Dermis microvascular lymphatic vessel endothelial cell (primary cell): ENCODE results near the gene ZNF600. TPM values are rescaled to one million over a fixed set of nuclear protein-coding genes. Genes with fewer than 3 reads are reported as not detected.
"Not testable (repeated sequence)": the region's sequence is repeated elsewhere in the genome, so short reads cannot be mapped to it uniquely, and the experiment has no call there.

Source experiments
- DNase-seq, 2 donors: peaks; one replicate each; pipeline versions ENCODE4 v3.0.0 to v3.0.0-alpha.2; 2010; ENCODE audit warnings: low read depth in 2 of 2
- total RNA-seq: library from RNA; depleted of rRNA; stranded (reverse); fragments of >200 nt; gene quantifications from 2 replicates; pipeline ENCODE4 v1.2.1, GENCODE V29; 2014

ZNF600 gene
- total RNA-seq = 3.3 and 3.9 TPM in 2 replicates

DNA sequence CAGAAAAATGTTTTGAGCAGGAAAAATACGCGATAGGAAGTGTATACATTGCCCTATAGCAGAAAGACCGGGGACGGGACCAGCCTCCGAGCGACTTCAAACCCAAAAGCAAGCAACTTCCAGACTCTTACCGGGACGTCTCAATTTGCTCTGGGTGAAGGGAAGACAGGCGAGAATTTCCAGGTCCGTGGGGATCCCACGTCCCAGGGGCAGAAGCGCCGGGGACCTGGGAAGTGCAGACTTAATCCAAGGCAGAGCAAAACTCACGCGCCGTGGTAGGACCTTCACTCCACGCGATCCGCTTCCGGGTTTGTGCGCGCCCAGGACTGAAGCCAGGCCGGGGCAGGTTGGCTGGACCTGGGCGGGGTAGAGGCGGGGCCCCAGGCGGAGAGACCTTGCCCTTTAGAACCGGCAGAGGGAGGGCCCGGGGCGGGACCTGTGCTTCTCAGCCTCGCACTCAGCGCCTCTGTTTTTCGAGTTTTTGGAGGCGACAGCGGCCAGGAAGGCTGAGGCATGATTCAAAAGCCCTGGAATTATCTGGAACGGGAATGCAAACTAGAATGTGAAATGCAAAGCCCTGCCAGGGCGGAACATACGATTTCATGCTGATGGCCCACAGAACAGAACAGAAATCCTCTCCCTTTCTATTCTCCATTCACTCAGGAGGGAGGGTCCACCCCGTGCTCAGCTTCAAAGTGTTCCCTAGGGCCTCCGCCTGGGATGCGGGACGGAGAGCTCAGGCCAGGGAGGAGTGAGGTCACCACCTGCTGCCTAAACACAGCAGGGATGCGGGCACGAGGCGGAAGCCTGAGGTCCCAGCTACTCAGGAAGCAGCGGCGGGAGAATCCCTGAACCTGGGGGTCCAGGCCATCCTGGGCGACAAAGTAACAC lies at the start of gene ZNF600:
Gene ZNF600 (minus strand): TSS at position 328 of the 891 bp plus-strand sequence. CDS start 7,903 bp downstream, outside the sequence.
- DNase-seq = peak; percentile 36 to 62

DNA sequence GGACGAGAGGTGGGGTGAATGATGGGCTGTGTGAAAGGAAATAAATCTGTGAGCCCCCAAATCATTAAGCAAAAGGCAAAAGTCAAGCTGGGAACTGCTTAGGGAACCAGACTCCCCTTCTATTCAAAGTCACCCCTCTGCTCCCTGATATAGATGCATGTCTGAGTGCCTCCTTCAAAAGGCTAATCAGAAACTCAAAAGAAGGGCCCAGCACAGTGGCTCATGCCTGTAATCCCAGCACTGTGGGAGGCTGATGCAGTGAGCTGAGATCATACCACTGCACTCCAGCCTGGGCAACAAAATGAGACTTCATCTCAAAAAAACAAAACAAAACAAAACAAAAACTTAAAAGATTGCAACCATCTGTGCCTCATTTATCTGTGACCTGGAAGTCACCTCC lies 47.7 kb upstream of the ZNF600 start:
- not testable (repeated sequence) for DNase-seq

DNA sequence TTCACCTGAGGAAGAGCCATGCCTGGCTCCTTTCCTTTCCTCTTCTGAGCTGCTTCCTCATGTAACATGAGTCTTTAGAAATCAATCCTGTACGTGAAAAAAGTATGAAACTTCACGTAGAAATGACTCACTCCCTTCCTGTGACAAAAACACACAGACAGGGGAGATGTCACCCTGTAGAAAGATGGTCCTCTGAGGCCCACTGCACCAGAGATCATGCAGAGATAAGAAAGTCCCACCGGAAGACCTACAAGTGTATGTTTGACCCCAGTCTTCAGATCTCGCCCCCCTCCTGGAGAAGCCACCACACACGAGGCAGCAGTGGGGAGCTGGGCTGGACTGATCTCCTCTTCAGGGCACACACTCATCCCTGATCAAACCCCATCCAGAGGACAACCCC lies 47.0 kb upstream of the ZNF600 start:
- not testable (repeated sequence) for DNase-seq

DNA sequence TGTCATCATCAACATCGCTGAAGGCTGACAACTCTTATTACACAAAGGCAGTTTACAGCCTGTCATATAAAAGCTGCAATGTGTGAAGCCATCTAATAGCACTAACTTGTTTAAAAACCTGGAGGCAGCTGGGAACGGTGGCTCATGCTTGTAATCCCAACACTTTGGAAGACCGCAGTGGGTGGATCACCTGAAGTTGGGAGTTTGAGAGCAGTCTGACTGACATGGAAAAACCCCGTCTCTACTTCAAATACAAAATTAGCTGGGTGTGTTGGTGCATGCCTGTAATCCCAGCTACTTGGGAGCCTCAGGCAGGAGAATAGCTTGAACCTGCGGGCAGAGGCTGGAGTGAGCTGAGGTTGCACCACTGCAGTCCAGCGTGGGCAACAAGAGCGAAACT lies 43.3 kb upstream of the ZNF600 start:
- not testable (repeated sequence) for DNase-seq

DNA sequence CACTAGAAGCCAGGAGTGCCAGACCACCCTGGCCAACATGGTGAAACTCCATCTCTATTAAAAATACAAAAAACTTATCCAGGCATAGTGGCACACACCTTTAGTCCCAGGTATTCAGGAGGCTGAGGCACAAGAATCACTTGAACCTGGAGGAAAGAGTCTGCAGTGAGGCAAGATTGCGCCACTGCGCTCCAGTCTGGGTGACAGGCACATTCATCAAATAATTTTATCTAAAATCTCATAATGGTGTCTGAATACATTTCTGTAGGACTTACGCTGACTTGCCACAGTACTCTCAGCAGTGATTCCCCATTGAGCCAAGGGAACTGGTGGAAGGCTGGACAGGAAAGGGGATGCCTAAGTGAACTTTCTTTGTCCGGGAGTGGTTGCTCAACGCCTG lies 39.2 kb upstream of the ZNF600 start:
- no peak for DNase-seq

DNA sequence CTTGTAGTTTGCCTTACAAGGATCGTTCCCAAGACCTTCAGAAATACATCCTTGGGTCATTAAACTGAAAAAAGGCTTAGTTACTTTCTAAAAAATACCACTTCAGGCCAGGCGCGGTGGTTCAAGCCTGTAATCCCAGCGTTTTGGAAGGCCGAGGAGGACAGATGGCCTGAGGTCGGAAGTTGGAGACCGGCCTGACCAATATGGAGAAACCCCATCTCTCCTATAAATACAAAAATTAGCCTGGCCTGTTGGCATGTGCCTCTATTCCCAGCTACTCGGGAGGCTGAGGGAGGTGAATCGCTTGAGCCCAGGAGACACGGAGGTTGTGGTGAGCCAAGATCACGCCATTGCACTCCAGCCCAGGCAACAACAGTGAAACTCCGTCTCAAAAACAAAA lies 37.1 kb upstream of the ZNF600 start:
- no peak for DNase-seq

DNA sequence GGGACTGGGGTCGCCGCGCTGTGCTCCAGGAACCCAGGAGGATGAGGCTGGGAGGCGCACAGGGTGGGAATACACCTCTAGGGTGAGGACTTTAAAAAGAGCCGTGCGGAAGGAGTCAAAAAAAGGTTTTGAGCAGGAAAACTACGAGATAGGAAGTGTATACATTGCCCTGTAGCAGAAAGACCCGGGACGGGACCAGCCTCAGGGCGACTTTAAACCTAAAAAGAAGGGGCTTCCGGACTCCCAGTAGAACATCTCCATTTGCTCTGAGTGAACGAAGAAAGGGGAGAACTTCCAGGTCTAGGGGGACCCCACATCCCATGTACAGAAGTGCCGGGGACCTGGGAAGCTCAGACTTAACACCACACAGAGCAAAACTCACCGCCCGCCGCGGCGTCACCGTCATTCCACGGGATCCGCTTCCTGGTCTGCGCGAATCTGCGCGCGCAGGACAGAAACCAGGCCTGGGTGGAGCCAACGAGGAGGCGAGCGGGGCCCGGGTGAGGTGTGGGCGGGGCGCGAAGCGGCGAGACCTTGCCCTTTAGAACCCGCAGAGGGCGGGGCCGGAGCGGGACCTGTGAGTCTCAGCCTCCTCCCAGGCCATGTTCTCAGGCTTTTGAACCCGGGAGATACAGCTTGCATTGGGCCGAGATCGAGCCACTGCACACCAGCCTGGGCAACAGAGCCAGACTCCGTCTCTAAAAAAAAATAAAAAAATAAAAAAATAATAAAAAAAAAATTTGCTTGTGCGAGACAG lies 34.8 kb upstream of the ZNF600 start, which contains the start of gene ZNF28:
Gene ZNF28 (minus strand): TSS at position 430 of the 757 bp plus-strand sequence. CDS start 3,675 bp downstream, outside the sequence.
- peak; percentile 6 to 16 for DNase-seq

DNA sequence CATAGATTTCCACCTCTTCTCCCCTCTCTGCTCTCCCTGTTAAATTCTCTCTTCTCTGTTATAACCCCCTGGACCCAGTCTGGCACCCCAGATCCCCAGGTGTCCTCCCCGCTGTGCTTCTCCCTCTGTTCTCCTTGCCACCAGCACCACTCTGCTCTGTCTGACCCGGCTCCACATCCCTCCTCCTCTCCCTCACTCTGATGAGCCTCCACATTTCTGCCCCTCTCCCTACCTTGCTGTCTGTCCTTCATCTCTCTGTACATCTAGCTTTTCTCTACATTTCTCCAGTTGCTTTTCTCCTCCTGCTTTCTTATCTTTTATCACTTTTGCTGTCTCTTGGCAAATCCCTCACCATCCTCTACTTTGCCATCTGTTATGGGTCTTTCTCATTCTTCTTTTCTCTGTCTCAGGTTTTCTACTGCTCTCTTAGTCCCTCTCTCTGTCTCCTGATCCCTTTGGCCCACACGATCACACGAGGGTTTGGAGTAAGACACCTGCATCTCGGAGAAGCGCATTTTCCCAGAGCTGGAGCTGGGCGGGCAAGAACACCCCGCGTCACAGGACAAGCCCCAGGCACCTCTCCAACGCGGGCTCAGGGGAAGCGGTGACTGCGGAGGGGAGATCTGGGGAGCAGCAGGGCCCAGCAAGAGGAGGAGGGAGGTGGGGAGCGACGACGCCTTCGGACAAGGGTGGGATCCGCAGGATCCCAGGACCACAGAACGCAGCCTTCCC lies 34.0 kb upstream of the ZNF600 start:
- DNase-seq = peak in 1 of 2 donors; percentile 0

DNA sequence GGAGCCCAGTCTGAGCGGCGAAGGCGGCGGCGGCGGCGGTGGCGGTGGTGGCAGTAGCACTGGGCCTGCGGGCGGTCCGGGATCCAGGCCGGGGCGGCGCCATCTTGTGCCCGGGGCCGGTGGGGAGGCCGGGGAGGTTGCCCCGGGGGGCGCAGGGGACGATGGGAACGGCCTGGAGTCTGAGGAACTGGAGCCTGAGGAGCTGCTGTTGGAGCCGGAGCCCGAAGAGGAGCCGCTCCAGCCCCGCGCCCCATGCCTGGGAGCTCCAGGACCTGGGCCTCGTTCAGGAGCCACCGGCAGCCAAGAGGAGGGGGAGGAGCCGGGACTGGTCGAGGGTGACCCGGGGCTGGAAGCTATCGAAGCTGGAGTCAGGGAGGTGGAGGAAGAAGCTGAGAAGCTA lies 23.2 kb upstream of the ZNF600 start:
- DNase-seq = no peak

DNA sequence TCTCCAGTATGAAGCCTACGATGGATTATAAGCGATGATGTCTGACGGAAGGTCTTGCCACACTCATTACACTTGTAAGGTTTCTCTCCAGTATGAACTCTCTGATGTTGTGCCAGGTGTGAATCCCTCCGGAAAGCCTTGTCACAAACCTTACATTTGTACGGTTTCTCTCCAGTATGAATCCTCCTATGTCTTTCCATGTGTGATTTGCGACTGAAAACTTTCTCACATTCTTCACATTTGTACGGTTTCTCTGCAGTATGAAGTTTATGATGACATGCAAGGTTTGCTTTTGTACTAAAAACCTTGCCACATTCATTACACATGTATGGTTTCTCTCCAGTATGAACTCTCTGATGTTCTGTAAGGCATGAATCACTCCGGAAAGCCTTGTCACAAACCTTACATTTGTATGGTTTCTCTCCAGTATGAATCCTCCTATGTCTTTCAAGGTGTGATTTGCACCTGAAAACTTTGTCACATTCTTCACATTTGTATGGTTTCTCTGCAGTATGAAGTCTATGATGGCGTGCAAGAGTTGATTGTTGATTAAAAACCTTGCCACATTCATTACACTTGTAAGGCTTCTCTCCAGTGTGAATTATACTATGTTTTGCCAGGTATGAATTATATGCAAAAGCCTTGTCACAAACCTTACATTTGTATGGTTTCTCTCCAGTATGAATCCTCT lies 13.5 kb upstream of the ZNF600 start:
- not testable (repeated sequence) for DNase-seq

DNA sequence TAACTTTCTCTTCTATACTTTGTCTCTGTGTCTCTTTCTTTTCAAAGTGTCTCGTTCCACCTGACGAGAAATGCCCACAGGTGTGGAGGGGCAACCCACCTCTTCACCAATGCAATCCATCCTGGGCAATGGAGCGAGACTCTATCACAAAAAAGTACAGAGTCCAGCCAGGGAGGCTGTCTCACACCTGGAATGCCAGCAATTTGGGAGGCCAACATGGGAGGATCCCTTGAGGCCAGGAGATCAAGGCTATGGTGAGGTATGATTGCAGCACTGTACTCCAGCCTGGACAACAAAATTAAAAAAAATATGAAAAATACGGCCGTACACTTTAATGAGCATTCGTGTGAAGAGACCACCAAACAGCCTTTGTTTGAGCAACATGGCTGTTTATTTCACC lies 2.8 kb upstream of the ZNF600 start:
- no peak for DNase-seq

DNA sequence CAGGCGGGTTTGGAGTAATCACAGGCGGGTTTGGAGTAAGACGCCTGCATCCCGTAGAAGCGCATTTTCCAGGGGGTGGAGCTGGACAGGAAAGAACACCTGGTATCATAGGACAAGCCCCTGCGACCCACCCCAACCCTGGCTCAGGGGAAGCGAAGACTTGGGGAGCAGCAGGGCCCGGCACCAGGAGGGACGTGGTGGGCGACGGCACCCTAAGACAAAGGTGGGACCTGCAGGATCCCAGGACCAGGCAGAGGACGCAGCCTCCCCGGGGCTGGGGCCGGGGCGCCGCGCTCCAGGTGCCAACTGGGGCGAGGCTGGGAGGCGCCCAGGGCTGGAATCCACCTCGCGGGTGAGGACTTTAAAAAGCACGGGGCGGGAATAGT lies 520 bp downstream of the ZNF600 start:
- no peak for DNase-seq

DNA sequence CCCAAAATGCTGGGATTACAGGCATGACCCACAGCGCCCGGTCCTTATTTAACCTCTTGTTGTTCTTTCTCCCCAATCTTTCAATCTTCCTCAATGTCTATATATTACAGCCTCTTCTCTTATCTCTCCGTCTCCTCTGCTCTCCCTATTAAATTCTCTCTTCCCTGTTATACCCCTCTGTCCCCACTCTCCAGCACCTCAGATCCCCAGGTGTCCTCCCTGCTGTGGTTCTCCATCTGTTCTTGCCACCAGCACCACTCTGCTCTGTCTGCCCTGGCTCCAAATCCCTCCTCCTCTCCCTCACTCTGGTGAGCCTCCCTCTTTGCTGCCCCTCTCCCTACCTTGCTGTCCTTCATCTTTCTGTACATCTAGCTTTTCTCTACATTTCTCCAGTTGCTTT lies 1.1 kb downstream of the ZNF600 start:
- DNase-seq = no peak

DNA sequence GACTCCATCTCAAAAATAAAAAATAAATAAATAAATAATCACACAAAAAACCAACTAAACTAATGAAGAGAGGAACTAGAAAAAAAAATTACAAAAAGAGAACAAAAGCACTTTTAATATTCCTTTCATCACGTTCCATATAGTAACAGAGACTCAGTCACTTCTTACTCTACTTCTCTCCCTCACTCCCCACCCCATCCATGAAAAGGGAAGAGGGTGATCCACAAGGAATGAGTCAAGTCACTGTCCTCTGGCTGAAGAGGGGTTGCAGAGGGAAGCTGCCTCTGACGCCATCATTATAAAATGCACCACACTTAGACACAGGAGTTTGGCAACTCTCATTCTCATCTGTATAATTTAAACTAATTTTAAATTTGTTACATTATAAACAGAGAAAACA lies 3.7 kb downstream of the ZNF600 start:
- not testable (repeated sequence) for DNase-seq

DNA sequence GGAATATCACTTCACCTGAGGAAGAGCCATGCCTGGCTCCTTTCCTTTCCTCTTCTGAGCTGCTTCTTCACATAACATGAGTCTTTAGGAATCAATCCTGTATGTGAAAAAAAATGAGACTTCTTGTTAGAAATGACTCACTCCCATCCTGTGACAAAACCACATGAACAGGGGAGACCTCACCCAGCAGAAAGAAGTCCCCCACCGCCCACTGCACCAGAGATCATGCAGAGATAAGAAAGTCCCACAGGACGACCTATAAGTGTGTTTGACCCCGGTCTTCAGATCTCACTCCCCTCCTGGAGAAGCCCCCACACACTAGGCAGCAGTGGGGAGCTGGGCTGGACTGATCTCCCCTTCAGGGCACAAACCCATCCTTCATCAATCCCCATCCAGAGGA lies 7.8 kb downstream of the ZNF600 start:
- DNase-seq = no peak

DNA sequence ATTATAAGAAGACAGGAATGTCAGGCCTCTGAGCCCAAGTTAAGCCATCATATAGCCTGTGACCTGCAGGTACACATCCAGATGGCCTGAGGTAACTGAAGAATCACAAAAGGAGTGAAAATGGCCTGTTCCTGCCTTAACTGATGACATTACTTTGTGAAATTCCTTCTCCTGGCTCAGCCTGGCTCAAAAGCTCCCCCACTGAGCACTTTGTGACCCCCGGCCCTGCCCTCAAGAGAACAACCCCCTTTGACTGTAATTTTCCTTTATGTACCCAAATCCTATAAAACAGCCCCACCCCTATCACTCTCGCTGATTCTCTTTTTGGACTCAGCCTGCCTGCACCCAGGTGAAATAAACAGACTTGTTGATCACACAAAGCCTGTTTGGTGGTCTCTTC lies 30.1 kb downstream of the ZNF600 start:
- DNase-seq = not testable (repeated sequence)

DNA sequence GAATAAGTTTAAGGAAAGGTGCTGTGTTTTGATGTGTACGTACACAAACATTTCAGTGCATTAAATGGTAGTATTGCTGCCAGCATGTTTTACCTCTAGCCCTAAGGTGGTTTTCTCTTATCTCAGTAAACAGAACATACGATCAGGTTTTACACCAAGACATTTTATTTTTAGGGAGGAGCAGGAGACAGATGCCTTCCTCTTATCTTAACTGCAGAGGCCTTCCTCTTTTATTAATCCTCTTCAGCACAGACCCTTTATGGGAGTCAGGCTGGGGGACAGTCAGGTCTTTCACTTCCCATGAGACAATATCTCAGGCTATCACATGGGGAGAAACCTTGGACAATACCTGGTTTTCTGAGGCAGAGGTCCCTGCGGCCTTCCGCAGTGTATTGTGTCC lies 36.8 kb downstream of the ZNF600 start:
- DNase-seq = no peak

DNA sequence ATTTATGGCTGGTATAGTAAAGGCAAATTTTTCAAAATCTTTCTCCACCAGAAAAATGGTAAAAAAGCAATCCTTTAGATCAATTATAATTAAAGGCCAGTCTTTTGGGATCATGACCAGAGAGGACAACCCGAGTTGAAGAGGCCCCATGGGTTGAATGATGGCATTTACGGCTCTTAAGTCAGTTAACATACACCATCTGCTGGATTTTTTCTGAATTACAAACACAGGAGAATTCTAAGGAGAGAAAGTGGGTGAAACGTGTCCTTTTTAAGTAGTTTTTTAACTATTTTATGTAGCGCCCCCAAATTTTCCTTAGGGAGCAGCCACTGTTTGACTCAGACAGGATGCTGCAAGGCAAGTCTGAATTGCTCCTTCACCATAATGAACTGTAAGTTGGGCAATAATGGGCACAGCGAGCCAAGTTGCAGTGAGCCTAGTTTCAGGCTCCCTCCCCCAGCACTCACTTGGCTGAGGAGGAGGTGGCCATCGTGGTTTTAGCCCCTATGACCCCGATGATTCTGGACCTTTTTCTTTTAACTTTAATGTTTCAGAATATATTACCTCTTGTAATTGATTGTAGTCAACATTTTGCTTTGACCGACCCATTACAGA lies 38.1 kb downstream of the ZNF600 start:
- DNase-seq = peak; percentile 26 to 58

DNA sequence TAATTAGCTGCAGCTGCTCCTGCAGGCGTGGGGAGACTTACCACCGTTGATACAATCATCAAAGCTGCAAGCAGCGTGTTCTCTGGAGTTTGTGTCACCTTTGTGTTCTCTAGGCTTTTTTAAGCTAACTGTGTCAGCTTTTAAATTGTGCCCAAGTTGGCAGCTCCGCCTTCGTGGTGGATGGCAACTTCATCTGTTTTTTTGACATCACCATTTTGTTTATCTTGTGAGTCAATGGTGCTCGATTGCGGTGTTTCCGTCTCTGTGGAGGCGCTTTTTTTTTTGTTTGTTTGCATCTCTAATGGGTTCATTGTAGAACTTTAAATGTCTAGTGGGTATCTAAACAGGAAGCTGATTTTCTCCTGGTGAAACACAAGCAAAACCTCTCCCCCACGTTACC lies 40.7 kb downstream of the ZNF600 start:
- DNase-seq = peak in 1 of 2 donors; percentile 22

DNA sequence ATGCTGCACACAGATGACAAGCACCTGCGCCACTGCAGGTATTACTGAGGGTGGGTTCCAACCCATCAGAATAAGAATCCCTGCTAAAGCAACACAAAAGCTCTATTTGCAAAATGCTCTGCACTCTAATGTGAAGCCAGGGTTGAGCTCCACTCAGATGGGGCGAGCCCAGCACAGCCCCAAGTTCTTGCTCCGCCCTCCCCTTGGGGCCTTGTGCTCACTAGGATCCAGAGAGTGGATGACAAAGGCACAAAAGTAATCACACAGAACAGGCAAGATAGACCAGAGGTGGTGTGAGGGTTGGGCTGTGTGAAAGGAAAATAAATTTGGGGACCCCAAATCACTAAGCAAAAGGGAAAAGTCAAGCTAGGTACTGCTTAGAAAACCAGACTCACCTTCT lies 43.5 kb downstream of the ZNF600 start:
- no peak for DNase-seq

DNA sequence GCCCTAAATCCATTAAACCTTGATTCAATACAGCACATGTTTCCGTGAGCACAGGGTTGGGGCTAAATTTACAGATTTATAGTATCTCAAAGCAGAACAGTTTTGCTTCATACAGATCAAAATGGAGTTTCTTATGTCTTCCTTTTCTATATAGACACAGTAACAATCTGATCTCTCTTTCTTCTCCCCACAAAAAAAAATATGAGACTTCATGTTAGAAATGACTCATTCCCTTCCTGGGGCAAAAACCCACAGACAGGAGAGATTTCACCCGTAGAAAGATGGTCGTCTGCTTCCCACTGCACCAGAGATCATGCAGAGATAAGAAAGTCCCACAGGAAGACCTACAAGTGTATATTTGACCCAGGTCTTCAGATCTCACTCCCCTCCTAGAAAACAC lies 44.1 kb downstream of the ZNF600 start:
- DNase-seq = no peak
